Tibial artery (tissue), 4 donors: ENCODE results near the gene PCDHA1.

ENCODE experiments used
- DNase-seq, 2 donors: peaks; one replicate each; pipeline ENCODE4 v3.0.0-alpha.2; 2019
- H3K27ac ChIP-seq, 2 donors: fragments of 200-600 bp; sonication (generic) in 1 of 2; 1 replicate in 1 of 2; 2 replicates in 1 of 2; pipeline ENCODE4 v1.5.1; 2018 to 2019; ENCODE audit warnings: mild to moderate bottlenecking in 1 of 2
- H3K27me3 ChIP-seq, 2 donors: fragments of 200-600 bp; sonication (generic) in 1 of 2; one replicate each; pipeline versions ENCODE4 v1.5.1 to v1.6.0; 2016 to 2019
- H3K36me3 ChIP-seq, 3 donors: fragments of 200-600 bp; sonication (generic) in 2 of 3; one replicate each; pipeline ENCODE4 v1.5.1; 2016 to 2019; ENCODE audit warnings: mild to moderate bottlenecking in 2 of 3
- H3K4me1 ChIP-seq, 4 donors: fragments of 200-600 bp; sonication (generic) in 2 of 4; 1 replicate in 3 of 4; 2 replicates in 1 of 4; pipeline ENCODE4 v1.5.1; 2016 to 2019
- H3K4me3 ChIP-seq, 2 donors: fragments of 200-600 bp; sonication (generic) in 1 of 2; 1 replicate in 1 of 2; 2 replicates in 1 of 2; pipeline ENCODE4 v1.5.1; 2018 to 2019; ENCODE audit warnings: mild to moderate bottlenecking in 2 of 2
- H3K9me3 ChIP-seq, 3 donors: fragments of 200-600 bp; sonication (generic) in 1 of 3; one replicate each; pipeline ENCODE4 v1.5.1; 2016 to 2019
- intact Hi-C: fragments of 100-400 bp; cut with DNase I; formaldehyde crosslinking; loops from one replicate; pipeline ENCODE4 v1.15.0; 2023; ENCODE audit warnings: low total_unique reads
- TF ChIP-seq, protein P1 (sequence below), 2 experiments: fragments of 200-600 bp in 1 of 2; fragments of 450-650 bp in 1 of 2; IDR thresholded peaks; one replicate each; pipeline ENCODE4 v1.5.1; 2017 to 2019; ENCODE audit warnings: antibody characterized with exemption in 2 of 2, mild to moderate bottlenecking in 1 of 2, moderate library complexity in 1 of 2

Gene PCDHA1

DNA sequence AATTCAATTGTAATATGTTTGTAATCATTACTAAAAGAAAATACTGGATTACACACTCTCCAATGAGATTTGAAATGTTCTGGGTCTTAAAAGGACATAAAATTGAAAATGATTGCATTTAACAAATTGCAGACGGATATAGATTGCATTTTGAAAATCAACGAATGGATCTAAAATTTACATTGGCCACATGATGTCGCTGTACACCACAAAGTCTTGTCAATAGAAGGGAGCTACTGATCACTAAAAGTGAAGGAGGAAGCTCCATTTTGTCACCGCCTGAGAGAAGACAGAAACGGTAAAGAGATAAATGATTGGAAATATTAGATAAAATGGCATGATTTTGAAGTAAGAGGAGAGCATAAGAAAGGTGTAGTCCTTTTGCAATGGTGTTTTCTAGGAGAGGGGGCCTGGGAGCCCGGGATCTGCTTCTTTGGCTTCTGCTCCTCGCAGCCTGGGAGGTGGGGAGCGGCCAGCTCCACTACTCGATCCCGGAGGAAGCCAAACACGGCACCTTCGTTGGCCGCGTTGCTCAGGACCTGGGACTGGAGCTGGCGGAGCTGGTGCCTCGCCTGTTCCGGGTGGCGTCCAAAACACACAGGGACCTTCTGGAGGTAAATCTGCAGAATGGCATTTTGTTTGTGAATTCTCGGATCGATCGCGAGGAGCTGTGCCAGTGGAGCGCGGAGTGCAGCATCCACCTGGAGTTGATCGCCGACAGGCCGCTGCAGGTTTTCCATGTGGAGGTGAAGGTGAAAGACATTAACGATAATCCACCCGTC is at the start of gene PCDHA1:
Gene PCDHA1 (plus strand): TSS at position 236 of the 782 bp plus-strand sequence.
- no peak for DNase-seq
- Histone ChIP-seq H3K27me3 (peaks cover 0 to 18% of the 10 kb centered on the region in 2 donors), H3K4me1 (no peaks in the 10 kb centered on the region), H3K9me3 (peaks cover 3 to 89% (median 58%) of the 10 kb centered on the region in 3 donors), H3K4me3 (no peak within 1 kb of the TSS), H3K36me3 (peaks cover 0 to 8% (median 5%) of the 10 kb centered on the region in 3 donors), H3K27ac (no peak within 1 kb of the TSS)
- TF ChIP-seq, protein P1, sequence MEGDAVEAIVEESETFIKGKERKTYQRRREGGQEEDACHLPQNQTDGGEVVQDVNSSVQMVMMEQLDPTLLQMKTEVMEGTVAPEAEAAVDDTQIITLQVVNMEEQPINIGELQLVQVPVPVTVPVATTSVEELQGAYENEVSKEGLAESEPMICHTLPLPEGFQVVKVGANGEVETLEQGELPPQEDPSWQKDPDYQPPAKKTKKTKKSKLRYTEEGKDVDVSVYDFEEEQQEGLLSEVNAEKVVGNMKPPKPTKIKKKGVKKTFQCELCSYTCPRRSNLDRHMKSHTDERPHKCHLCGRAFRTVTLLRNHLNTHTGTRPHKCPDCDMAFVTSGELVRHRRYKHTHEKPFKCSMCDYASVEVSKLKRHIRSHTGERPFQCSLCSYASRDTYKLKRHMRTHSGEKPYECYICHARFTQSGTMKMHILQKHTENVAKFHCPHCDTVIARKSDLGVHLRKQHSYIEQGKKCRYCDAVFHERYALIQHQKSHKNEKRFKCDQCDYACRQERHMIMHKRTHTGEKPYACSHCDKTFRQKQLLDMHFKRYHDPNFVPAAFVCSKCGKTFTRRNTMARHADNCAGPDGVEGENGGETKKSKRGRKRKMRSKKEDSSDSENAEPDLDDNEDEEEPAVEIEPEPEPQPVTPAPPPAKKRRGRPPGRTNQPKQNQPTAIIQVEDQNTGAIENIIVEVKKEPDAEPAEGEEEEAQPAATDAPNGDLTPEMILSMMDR (IDR thresholded peaks at IDR 0.05) = no peak
- intact Hi-C loops = no loop called here

DNA sequence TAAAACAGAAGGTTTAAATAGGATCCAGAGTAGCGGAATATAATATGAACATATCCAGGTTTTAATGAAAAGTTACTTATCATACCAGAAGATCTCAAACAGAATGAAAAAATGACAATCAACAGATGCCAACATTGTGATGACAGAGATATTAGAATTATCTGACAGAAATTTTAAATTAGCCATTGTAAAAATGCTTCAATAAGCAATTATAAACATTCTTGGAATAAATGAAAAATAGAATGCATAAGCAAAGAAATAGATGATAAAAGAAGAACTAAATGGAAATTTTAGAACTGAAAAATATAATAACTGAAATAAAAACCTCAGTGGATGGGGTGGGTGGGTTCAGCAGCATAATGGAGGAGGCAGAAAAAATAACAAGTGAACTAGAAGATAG is 48.5 kb upstream of the PCDHA1 start:
- Histone ChIP-seq H3K27ac (no peak overlapping the region), H3K4me1 (no peaks in the 10 kb centered on the region), H3K9me3 (no peaks in the 10 kb centered on the region), H3K27me3 (peaks cover 0 to 13% of the 10 kb centered on the region in 2 donors), H3K36me3 (no peaks in the 10 kb centered on the region), H3K4me3 (no peak overlapping the region)
- intact Hi-C loops = no loop called here
- no peak for DNase-seq
- TF ChIP-seq, protein P1 (IDR thresholded peaks at IDR 0.05) = no peak

DNA sequence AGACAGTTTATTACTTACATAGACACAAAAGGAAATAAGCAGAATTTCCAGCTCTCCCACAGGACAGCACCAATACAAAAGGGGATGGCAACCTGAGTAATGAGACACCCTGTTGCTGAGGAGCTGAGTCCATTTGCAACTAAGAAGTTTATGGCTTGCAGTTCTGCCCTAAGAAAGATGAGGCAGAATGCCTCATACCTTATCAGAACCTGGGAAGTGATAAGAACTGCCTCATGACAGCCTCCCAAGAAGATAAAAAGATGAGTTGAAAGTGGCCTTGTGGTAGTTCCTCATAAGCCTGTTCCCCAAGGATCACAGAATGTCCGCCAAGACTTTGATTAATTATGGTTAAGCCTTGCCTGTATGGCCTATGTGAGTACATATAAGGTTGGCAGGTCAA is 44.0 kb upstream of the PCDHA1 start:
- Histone ChIP-seq H3K27ac (no peak overlapping the region), H3K27me3 (peaks cover 0 to 5% of the 10 kb centered on the region in 2 donors), H3K4me3 (no peak overlapping the region), H3K9me3 (peaks cover 0 to 5% (median 0%) of the 10 kb centered on the region in 3 donors), H3K36me3 (no peaks in the 10 kb centered on the region), H3K4me1 (no peaks in the 10 kb centered on the region)
- TF ChIP-seq, protein P1 (IDR thresholded peaks at IDR 0.05) = no peak
- intact Hi-C loops = no loop called here
- no peak for DNase-seq

DNA sequence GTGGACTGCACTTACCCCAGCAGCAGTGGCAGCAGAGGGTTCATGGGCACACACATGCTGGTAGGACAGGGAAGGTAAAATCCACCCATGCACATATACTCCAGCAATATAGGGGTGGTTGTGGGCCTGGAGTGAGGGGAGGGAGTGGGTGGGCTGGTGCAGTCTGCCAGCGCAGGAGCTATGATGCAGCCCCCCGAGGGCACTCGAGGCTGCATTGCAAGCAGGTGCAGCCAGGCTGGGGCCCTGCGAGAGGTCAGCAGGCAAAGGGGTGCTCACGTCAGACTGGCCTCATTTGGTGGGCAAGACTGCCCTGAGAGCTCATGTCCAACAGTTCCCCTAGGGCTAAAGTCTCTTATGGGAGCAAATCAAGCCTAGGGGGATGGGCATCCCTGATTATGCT is 32.4 kb upstream of the PCDHA1 start:
- no peaks in the 10 kb centered on the region for H3K27me3 ChIP-seq
- no peaks in the 10 kb centered on the region for H3K4me1 ChIP-seq
- TF ChIP-seq, protein P1 (IDR thresholded peaks at IDR 0.05) = no peak
- H3K27ac ChIP-seq = no peak overlapping the region
- no peak for DNase-seq
- H3K36me3 ChIP-seq = peaks cover 0 to 3% (median 0%) of the 10 kb centered on the region in 3 donors
- intact Hi-C loops = no loop called here
- H3K9me3 ChIP-seq = peaks cover 0 to 62% (median 48%) of the 10 kb centered on the region in 3 donors
- H3K4me3 ChIP-seq = no peak overlapping the region

DNA sequence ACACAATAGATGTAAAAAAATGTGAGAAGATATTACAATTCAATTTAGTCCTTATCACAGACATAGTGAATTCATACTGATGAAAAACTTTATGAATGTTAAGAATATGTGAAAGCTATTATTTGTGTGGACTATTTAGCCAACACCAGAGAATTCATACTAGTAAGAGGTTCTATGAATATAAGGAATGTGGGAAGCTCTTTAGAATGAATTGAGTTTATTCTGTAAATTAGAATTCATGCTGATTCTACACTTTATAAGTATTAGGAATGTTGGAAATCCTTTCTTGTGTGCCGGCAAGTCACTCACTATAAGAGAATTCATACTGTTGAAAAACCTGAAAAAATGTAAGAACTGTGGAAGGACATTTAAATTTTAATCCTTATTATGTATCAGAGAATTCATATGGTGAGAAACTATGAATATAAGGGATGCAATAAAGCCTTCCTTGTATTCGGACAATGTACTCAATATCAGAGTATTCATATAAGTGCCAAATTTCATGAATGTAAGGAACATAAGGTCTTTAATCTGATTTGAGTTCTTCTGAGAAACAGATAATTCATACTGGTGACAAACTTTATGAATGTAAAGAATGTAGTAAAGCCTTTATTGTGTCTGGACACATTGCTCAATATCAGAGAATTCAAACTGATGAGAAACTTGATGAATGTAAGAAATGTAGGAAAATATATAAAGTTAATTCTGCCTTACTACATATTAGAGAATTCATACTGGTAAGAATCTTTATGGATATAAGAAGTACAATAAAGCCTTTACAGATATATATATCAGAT is 21.6 kb upstream of the PCDHA1 start:
- TF ChIP-seq, protein P1 (IDR thresholded peaks at IDR 0.05) = no peak
- Histone ChIP-seq H3K9me3 (peaks cover 20 to 96% (median 90%) of the 10 kb centered on the region in 3 donors), H3K27me3 (no peaks in the 10 kb centered on the region), H3K36me3 (peaks cover 0 to 3% (median 0%) of the 10 kb centered on the region in 3 donors), H3K27ac (no peak overlapping the region), H3K4me1 (no peaks in the 10 kb centered on the region), H3K4me3 (no peak overlapping the region)
- DNase-seq = no peak
- intact Hi-C loops = no loop called here
